ENCODE measurements around the gene F2. TPM values are rescaled to one million over a fixed set of nuclear protein-coding genes. Genes with fewer than 3 reads are reported as not detected.

The F2 gene
- total RNA-seq, 1 donor, result not detected

DNA sequence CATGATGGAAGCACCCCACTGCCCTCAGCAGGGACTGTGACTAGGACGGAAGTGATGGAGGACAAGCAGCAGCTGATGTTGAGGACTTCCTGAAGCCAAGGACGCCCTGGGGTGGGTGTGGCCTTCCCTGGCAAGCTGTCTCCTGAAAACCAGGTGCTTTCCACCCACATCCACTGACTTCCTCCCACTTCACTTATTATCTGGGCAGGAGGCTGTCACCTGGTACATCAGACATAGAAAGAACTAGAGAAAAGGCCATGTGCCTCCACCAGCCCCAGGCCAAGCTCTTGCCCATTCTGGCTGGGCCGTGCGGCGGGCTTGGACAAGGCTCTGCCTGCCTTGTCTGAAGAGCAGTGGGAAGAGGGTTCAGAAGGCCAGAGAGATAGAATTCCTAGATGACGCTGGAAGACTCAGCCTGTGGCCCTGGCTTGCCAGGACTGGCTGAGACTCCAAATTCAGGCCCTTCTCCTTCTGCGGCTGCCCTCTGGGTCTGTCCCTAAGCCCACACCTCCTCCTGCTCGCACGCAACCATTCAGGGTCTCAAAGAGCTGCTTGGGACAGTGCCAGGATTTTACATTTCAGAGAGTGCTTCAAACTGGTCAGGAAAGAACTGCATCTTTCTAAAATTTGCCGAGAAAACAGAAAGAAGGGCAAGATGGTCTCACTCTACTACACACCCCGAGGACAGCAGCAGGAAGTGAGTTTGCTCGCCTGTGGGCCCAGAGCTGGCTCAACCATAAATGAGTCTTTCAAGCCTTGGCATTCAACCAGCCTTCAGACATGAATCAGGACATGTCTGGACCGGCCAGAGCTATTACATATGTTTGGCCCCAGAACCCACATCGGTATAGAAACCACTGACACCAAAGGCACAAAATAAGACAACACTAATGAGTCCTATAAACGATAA, 31.9 kb upstream of the F2 start:
- TF ChIP-seq, protein P1, sequence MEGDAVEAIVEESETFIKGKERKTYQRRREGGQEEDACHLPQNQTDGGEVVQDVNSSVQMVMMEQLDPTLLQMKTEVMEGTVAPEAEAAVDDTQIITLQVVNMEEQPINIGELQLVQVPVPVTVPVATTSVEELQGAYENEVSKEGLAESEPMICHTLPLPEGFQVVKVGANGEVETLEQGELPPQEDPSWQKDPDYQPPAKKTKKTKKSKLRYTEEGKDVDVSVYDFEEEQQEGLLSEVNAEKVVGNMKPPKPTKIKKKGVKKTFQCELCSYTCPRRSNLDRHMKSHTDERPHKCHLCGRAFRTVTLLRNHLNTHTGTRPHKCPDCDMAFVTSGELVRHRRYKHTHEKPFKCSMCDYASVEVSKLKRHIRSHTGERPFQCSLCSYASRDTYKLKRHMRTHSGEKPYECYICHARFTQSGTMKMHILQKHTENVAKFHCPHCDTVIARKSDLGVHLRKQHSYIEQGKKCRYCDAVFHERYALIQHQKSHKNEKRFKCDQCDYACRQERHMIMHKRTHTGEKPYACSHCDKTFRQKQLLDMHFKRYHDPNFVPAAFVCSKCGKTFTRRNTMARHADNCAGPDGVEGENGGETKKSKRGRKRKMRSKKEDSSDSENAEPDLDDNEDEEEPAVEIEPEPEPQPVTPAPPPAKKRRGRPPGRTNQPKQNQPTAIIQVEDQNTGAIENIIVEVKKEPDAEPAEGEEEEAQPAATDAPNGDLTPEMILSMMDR (IDR thresholded peaks at IDR 0.05; ENCODE audit: insufficient read depth, low read length), result no peak
- peak; percentile 94 for DNase-seq (ENCODE audit: low read depth)
- H3K4me3 ChIP-seq (ENCODE audit: low read depth, low read length), result no peak overlapping the region

DNA sequence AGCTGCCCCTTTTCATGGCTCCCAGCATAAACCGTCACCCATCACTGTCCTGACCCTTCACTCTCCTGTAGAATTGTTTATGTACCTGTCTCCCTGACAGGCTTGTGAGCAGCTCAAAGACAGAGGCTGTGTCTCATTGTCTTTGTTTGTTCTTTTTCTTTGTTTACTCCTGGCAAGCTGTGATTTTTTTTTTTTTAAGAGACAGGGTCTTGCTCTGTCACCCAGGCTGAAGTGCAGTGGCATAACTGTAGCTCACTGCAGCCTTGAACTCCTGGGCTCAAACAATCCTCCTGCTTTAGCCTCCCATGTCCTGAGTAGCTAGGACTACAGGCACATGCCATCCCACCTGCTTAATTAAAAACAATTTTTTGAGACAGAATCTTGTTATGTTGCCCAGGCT, 28.3 kb upstream of the F2 start:
- no peak overlapping the region for H3K4me3 ChIP-seq (ENCODE audit: low read depth, low read length)
- TF ChIP-seq, protein P1 (IDR thresholded peaks at IDR 0.05; ENCODE audit: insufficient read depth, low read length), result no peak
- DNase-seq (ENCODE audit: low read depth), result no peak

GRCh38 chr11:46692450-46692849, 26.6 kb upstream of the F2 start:
- TF ChIP-seq, protein P1 (IDR thresholded peaks at IDR 0.05; ENCODE audit: insufficient read depth, low read length), result no peak
- H3K4me3 ChIP-seq (ENCODE audit: low read depth, low read length), result no peak overlapping the region
- DNase-seq (ENCODE audit: low read depth), result no peak

DNA sequence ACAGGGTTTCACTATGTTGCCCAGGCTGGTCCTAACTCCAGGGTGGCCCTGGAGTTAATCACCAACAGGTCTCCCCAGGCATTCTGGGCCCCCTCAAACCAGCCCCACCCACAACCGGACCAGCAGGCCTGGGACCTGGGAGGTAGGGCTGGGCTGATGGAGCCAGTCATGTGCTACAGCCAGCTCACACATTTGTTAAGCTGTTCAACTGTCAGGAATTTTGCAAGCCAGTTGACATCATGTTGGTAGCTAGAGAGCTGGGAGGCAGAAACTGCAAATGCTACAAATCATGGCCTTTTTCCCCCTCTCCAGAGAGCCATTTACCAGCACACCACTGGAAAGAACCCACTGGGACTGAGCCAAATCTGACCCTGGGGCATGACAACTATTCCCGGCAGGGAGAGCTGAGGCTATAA, 25.4 kb upstream of the F2 start:
- H3K4me3 ChIP-seq (ENCODE audit: low read depth, low read length), result no peak overlapping the region
- TF ChIP-seq, protein P1 (IDR thresholded peaks at IDR 0.05; ENCODE audit: insufficient read depth, low read length), result no peak
- DNase-seq (ENCODE audit: low read depth), result peak; percentile 75

- TF ChIP-seq, protein P1 (IDR thresholded peaks at IDR 0.05; ENCODE audit: insufficient read depth, low read length), result no peak
- H3K4me3 ChIP-seq (ENCODE audit: low read depth, low read length), result no peak overlapping the region
- no peak for DNase-seq (ENCODE audit: low read depth)
Measured at GRCh38 chr11:46694072-46694471, 24.9 kb upstream of the F2 start.

DNA sequence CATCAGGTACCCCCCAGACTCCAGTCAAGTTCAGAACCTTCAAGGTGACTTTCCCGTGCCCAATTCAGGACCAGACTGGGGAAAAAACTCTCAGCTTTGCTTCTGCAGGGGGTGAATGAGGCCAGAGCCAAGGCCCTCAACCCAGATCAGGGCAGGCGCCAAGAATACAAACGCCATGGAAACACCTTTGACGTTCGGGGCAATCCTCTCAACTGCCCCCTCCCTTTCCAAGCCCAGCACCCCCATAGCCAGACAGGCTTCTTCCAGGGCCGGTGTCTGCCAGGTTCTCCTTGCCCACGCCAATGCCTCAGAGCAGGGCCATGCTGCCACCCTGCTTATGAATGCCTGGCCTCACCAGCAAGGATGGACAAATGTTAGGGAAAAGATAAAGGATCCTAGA, 24.4 kb upstream of the F2 start:
- TF ChIP-seq, protein P1 (IDR thresholded peaks at IDR 0.05; ENCODE audit: insufficient read depth, low read length), result no peak
- no peak for DNase-seq (ENCODE audit: low read depth)
- no peak overlapping the region for H3K4me3 ChIP-seq (ENCODE audit: low read depth, low read length)

Data from fibroblast of the aortic adventitia (primary cell).